HEK293 (cell line): ENCODE results near the gene FSTL4.

ENCODE experiments used
- CTCF ChIA-PET: fragments of 350-600 bp; formaldehyde crosslinking; extraction: SDS; loops from one replicate; lab custom pipeline; 2021; ENCODE audit warnings: antibody characterized with exemption; lab: Yijun Ruan, JAX
- POLR2A ChIA-PET: fragments of 300-600 bp; formaldehyde crosslinking; extraction: SDS; loops from one replicate; lab custom pipeline; 2020; ENCODE audit warnings: antibody characterized with exemption, inconsistent platforms; lab: Yijun Ruan, JAX
- H3K27ac ChIP-seq: fragments of 200-500 bp; sonication (Bioruptor generic); 2 replicates; pipeline ENCODE4 v1.5.1; 2014; ENCODE audit warnings: low read depth, low read length, control low read depth, inconsistent platforms; ENCODE audit errors: extremely low read depth
- H3K36me3 ChIP-seq, 2 experiments: fragments of 200-500 bp in 1 of 2; sonication (Bioruptor generic) in 1 of 2; 1 replicate in 1 of 2; 2 replicates in 1 of 2; pipeline ENCODE4 v1.5.1; 2014 to 2017; ENCODE audit warnings: inconsistent platforms in 2 of 2, low read length in 2 of 2; ENCODE audit not compliant: control insufficient read depth in 2 of 2, insufficient read depth in 1 of 2
- H3K4me1 ChIP-seq: fragments of 200-500 bp; sonication (Bioruptor generic); 2 replicates; pipeline ENCODE4 v1.5.1; 2014; ENCODE audit warnings: mild to moderate bottlenecking, low read length, inconsistent platforms; ENCODE audit not compliant: control insufficient read depth, insufficient read depth
- H3K4me3 ChIP-seq: 2 replicates; pipeline ENCODE4 v1.5.1; 2011; ENCODE audit warnings: low read depth, mild to moderate bottlenecking, control low read depth, low read length, moderate library complexity
- H3K9me3 ChIP-seq: fragments of 200-500 bp; sonication (Bioruptor generic); 2 replicates; pipeline ENCODE4 v1.5.1; 2014; ENCODE audit warnings: low read depth, low read length, inconsistent platforms; ENCODE audit not compliant: control insufficient read depth, insufficient read depth
- HIC1 ChIP-seq: fragments of 450-650 bp; formaldehyde crosslinking; IDR thresholded peaks from 2 replicates; pipeline ENCODE4 v1.5.1; 2016; ENCODE audit warnings: missing biosample characterization, missing genetic modification characterization
- KLF1 ChIP-seq: fragments of 450-650 bp; formaldehyde crosslinking; IDR thresholded peaks from 2 replicates; pipeline ENCODE4 v1.5.1; 2016; ENCODE audit warnings: missing biosample characterization, missing genetic modification characterization
- KLF8 ChIP-seq: fragments of 450-650 bp; formaldehyde crosslinking; IDR thresholded peaks from 2 replicates; pipeline ENCODE4 v1.5.1; 2016; ENCODE audit warnings: missing biosample characterization, missing genetic modification characterization
- SCRT2 ChIP-seq: fragments of 450-650 bp; formaldehyde crosslinking; IDR thresholded peaks from 2 replicates; pipeline ENCODE4 v1.5.1; 2016; ENCODE audit warnings: missing biosample characterization, missing genetic modification characterization
- TCF7L2 ChIP-seq: IDR thresholded peaks from 2 replicates; pipeline ENCODE4 v1.6.1; 2011; ENCODE audit warnings: low read depth, mild to moderate bottlenecking, inconsistent platforms, low read length, moderate library complexity, borderline replicate concordance
- ZNF112 ChIP-seq: fragments of 450-650 bp; formaldehyde crosslinking; IDR thresholded peaks from 2 replicates; pipeline ENCODE4 v1.5.0; 2017; ENCODE audit warnings: missing biosample characterization, missing genetic modification characterization
- ZNF146 ChIP-seq: fragments of 450-650 bp; formaldehyde crosslinking; IDR thresholded peaks from 2 replicates; pipeline ENCODE4 v1.5.1; 2016; ENCODE audit warnings: missing biosample characterization, missing genetic modification characterization
- ZNF155 ChIP-seq: fragments of 450-650 bp; formaldehyde crosslinking; IDR thresholded peaks from 2 replicates; pipeline ENCODE4 v1.5.1; 2016; ENCODE audit warnings: missing biosample characterization, missing genetic modification characterization
- ZNF157 ChIP-seq: fragments of 450-650 bp; formaldehyde crosslinking; IDR thresholded peaks from 2 replicates; pipeline ENCODE4 v1.5.1; 2016; ENCODE audit warnings: missing biosample characterization, missing genetic modification characterization
- ZNF24 ChIP-seq: fragments of 450-650 bp; formaldehyde crosslinking; IDR thresholded peaks from 2 replicates; pipeline ENCODE4 v1.5.1; 2016; ENCODE audit warnings: missing biosample characterization, missing genetic modification characterization
- ZNF248 ChIP-seq: fragments of 450-650 bp; formaldehyde crosslinking; IDR thresholded peaks from 2 replicates; pipeline ENCODE4 v1.5.1; 2017; ENCODE audit warnings: missing biosample characterization, missing genetic modification characterization
- ZNF280D ChIP-seq: fragments of 450-650 bp; formaldehyde crosslinking; IDR thresholded peaks from 2 replicates; pipeline ENCODE4 v1.5.1; 2016; ENCODE audit warnings: missing biosample characterization, missing genetic modification characterization
- ZNF37A ChIP-seq: fragments of 450-650 bp; IDR thresholded peaks from 2 replicates; pipeline ENCODE4 v1.5.1; 2018; ENCODE audit warnings: missing biosample characterization, missing genetic modification characterization
- ZNF48 ChIP-seq: fragments of 450-650 bp; formaldehyde crosslinking; IDR thresholded peaks from 2 replicates; pipeline ENCODE4 v1.5.1; 2016; ENCODE audit warnings: missing biosample characterization, missing genetic modification characterization
- ZNF529 ChIP-seq: fragments of 450-650 bp; formaldehyde crosslinking; IDR thresholded peaks from 2 replicates; pipeline ENCODE4 v1.5.1; 2017; ENCODE audit warnings: missing genetic modification characterization, missing biosample characterization; ENCODE audit not compliant: insufficient replicate concordance
- ZNF555 ChIP-seq: fragments of 450-650 bp; formaldehyde crosslinking; conservative IDR thresholded peaks from 2 replicates; pipeline ENCODE4 v1.5.1; 2017; ENCODE audit warnings: missing biosample characterization, mild to moderate bottlenecking, missing genetic modification characterization, inconsistent platforms
- ZNF558 ChIP-seq: fragments of 450-650 bp; formaldehyde crosslinking; IDR thresholded peaks from 2 replicates; pipeline ENCODE4 v1.5.1; 2016; ENCODE audit warnings: missing biosample characterization, missing genetic modification characterization
- ZNF654 ChIP-seq: fragments of 450-650 bp; formaldehyde crosslinking; IDR thresholded peaks from 2 replicates; pipeline ENCODE4 v1.5.1; 2016; ENCODE audit warnings: low read depth, missing biosample characterization, missing genetic modification characterization
- ZNF677 ChIP-seq: fragments of 450-650 bp; IDR thresholded peaks from 2 replicates; pipeline ENCODE4 v1.5.0; 2018; ENCODE audit warnings: missing biosample characterization, mild to moderate bottlenecking, missing genetic modification characterization, moderate library complexity
- ZNF768 ChIP-seq: fragments of 450-650 bp; formaldehyde crosslinking; IDR thresholded peaks from 2 replicates; pipeline ENCODE4 v1.5.1; 2018; ENCODE audit warnings: missing biosample characterization, mild to moderate bottlenecking, missing genetic modification characterization
- ZNF785 ChIP-seq: fragments of 450-650 bp; formaldehyde crosslinking; IDR thresholded peaks from 2 replicates; pipeline ENCODE4 v1.5.1; 2016; ENCODE audit warnings: missing biosample characterization, missing genetic modification characterization

FSTL4 gene

GRCh38 chr5:133423011-133423617, 189.2 kb downstream of the FSTL4 start (continued):
- no peak for TF ChIP-seq ZNF768
- no peak for TF ChIP-seq SCRT2
- TF ChIP-seq ZNF112 (tag by site-specific recombination) = no peak
- no peak for TF ChIP-seq ZNF248 (tag by site-specific recombination)
- TF ChIP-seq, all 188 proteins: peak for 0

GRCh38 chr5:133421806-133422205, 190.5 kb downstream of the FSTL4 start:
- TF ChIP-seq ZNF555 (tag by site-specific recombination) = no peak
- no peak for TF ChIP-seq ZNF248 (tag by site-specific recombination)
- no peak for TF ChIP-seq ZNF155 (tag by site-specific recombination)
- POLR2A ChIA-PET = no interaction called here

GRCh38 chr5:133421394-133421793, 190.9 kb downstream of the FSTL4 start:
- TF ChIP-seq ZNF677 (tag by site-specific recombination) = no peak
- 0 out of 2 replicates have a peak, but pooled peaks have one; percentile 7 for TF ChIP-seq ZNF654 (tag by site-specific recombination)
- TF ChIP-seq, all 188 proteins: peak for 1
- POLR2A ChIA-PET = no interaction called here
- Histone ChIP-seq H3K9me3 (no peaks in the 10 kb centered on the region), H3K36me3 (no peaks in the 10 kb centered on the region), H3K4me3 (no peak overlapping the region), H3K27ac (no peak overlapping the region), H3K4me1 (no peaks in the 10 kb centered on the region)
- CTCF ChIA-PET = interaction anchor here (0.6 to 5.4 kb wide), 22 partner anchors 10 to 1791 kb away, joined by 3 to 45 read pairs (median 3); no protein-coding TSS in a partner anchor

More at GRCh38 chr5:133421806-133422205, 190.5 kb downstream of the FSTL4 start:
- no peak overlapping the region for H3K4me3 ChIP-seq
- H3K9me3 ChIP-seq = no peaks in the 10 kb centered on the region
- no peak overlapping the region for H3K27ac ChIP-seq
- CTCF ChIA-PET = interaction anchor here (0.6 to 5.4 kb wide), 19 partner anchors 10 to 1791 kb away, joined by 3 to 45 read pairs (median 3); no protein-coding TSS in a partner anchor
- no peaks in the 10 kb centered on the region for H3K36me3 ChIP-seq
- no peaks in the 10 kb centered on the region for H3K4me1 ChIP-seq

GRCh38 chr5:133420440-133421301, 191.7 kb downstream of the FSTL4 start:
- no peak for TF ChIP-seq ZNF157
- TF ChIP-seq KLF8 (tag by site-specific recombination) = no peak
- TF ChIP-seq KLF1 (tag by site-specific recombination) = 0 out of 2 replicates have a peak, but pooled peaks have one; percentile 42
- no peak for TF ChIP-seq ZNF146 (tag by site-specific recombination)
- TF ChIP-seq ZNF785 = no peak
- no peak for TF ChIP-seq ZNF558 (tag by site-specific recombination)
- no peak for TF ChIP-seq ZNF529 (tag by site-specific recombination)
- no peaks in the 10 kb centered on the region for H3K9me3 ChIP-seq
- no peak overlapping the region for H3K4me3 ChIP-seq
- H3K4me1 ChIP-seq = no peaks in the 10 kb centered on the region
- H3K36me3 ChIP-seq = no peaks in the 10 kb centered on the region
- CTCF ChIA-PET = interaction anchor here (0.5 to 5.4 kb wide), 15 partner anchors 8 to 524 kb away, joined by 3 to 45 read pairs (median 4); no protein-coding TSS in a partner anchor
- POLR2A ChIA-PET = no interaction called here
- no peak overlapping the region for H3K27ac ChIP-seq

- Histone ChIP-seq H3K36me3 (no peaks in the 10 kb centered on the region), H3K27ac (no peak overlapping the region), H3K4me1 (no peaks in the 10 kb centered on the region), H3K9me3 (no peaks in the 10 kb centered on the region), H3K4me3 (no peak overlapping the region)
- CTCF ChIA-PET = interaction anchor here (1.5 kb wide), 1 partner anchor 9 kb away, joined by 10 read pairs; no protein-coding TSS in a partner anchor
- POLR2A ChIA-PET = no interaction called here
- no peak for TF ChIP-seq ZNF48 (tag by site-specific recombination)
- TF ChIP-seq TCF7L2 = no peak
- no peak for TF ChIP-seq ZNF37A (tag by site-specific recombination)
- no peak for TF ChIP-seq ZNF280D (tag by site-specific recombination)
- no peak for TF ChIP-seq ZNF24 (tag by site-specific recombination)
- TF ChIP-seq HIC1 (tag by site-specific recombination) = no peak
Observed at GRCh38 chr5:133415906-133416305, 196.4 kb downstream of the FSTL4 start.
